HG03520 (cell line): ENCODE measurements around the gene PCDHGB3.
"Not testable (repeated sequence)": the region's sequence is repeated elsewhere in the genome, so short reads cannot be mapped to it uniquely, and the experiment has no call there.

Experiments used
- ATAC-seq: cut with Tn5 transposase; IDR thresholded peaks from one replicate; pipeline ENCODE4 v1.9.1; 2021; ENCODE audit warnings: mild to moderate bottlenecking, moderate library complexity; ENCODE audit not compliant: unreplicated experiment

The PCDHGB3 gene

DNA sequence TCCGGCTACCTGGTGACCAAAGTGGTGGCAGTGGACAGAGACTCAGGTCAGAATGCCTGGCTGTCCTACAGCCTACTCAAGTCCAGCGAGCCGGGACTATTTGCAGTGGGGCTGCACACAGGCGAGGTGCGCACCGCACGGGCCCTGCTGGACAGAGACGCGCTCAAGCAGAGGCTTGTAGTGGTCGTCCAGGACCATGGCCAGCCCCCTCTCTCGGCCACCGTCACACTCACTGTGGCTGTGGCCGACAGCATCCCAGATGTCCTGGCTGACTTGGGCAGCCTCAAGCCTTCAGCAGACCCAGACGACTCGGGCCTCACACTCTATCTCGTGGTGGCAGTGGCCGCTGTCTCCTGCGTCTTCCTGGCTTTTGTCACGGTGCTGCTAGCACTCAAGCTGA, 13.1 kb upstream of the PCDHGB3 start:
- ATAC-seq, result no peak

DNA sequence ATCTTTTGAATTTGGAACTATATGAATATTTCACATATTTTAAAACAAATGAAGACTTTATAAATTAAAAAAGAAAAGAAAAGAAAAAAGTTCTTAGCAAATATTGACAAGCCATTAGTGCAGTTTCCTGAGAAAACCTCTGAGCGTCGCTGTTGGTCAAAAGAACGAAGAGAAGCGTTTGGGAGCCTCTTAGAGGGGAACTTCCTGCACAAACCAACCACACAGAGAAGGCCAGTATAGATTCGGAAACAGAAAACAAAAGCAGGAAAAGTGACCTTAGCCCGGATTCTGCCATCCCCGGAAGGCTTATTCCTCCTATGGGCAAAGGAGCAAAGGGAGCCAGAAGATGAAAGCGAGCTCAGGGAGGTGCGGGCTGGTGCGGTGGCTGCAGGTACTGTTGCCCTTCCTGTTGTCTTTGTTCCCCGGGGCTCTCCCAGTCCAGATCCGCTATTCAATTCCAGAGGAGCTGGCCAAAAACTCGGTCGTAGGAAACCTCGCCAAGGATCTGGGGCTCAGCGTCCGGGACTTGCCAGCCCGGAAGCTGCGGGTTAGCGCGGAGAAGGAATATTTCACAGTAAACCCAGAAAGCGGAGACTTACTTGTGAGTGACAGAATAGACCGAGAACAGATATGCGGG, 10.1 kb upstream of the PCDHGB3 start, which contains the start of gene PCDHGB2:
Gene PCDHGB2 (plus strand): TSS at position 205 of the 637 bp plus-strand sequence. CDS start 142 bp downstream, at position 347.
- ATAC-seq, result peak; percentile 46

- no peak for ATAC-seq
Observed at GRCh38 chr5:141360685-141361084, 9.4 kb upstream of the PCDHGB3 start.

- no peak for ATAC-seq
Observed at GRCh38 chr5:141362719-141363118, 7.3 kb upstream of the PCDHGB3 start.

DNA sequence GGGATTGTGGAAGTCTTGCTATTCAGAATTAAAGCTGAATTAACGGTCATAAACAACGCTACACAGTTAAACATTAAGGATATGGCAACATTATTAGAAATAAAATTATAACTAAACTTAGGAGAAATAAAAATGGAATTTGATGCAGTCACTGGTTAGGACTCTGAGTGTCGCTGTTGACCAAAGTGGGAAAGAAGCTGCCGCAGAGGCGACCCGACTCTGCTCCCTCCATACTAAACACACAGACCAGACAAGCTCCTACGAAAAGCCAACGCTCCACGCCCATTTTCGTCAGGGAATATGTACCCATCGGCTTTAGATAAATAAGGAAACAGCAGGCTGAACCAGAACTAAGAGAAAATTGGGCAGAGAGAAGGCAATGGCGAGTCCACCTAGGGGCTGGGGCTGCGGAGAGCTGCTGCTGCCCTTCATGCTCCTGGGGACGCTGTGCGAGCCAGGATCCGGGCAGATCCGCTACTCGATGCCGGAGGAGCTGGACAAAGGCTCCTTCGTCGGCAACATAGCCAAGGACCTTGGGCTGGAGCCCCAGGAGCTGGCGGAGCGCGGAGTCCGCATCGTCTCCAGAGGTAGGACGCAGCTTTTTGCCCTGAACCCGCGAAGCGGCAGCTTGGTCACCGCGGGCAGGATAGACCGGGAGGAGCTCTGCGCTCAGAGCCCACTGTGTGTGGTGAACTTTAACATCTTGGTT, 5.9 kb upstream of the PCDHGB3 start, which contains the start of gene PCDHGA5:
Gene PCDHGA5 (plus strand): TSS at position 211 of the 709 bp plus-strand sequence. CDS start 169 bp downstream, at position 380.
- ATAC-seq, result no peak

GRCh38 chr5:141366016-141366896, 3.8 kb upstream of the PCDHGB3 start:
- no peak for ATAC-seq

- ATAC-seq, result no peak
Observed at GRCh38 chr5:141371572-141372475, 1.8 kb downstream of the PCDHGB3 start.

DNA sequence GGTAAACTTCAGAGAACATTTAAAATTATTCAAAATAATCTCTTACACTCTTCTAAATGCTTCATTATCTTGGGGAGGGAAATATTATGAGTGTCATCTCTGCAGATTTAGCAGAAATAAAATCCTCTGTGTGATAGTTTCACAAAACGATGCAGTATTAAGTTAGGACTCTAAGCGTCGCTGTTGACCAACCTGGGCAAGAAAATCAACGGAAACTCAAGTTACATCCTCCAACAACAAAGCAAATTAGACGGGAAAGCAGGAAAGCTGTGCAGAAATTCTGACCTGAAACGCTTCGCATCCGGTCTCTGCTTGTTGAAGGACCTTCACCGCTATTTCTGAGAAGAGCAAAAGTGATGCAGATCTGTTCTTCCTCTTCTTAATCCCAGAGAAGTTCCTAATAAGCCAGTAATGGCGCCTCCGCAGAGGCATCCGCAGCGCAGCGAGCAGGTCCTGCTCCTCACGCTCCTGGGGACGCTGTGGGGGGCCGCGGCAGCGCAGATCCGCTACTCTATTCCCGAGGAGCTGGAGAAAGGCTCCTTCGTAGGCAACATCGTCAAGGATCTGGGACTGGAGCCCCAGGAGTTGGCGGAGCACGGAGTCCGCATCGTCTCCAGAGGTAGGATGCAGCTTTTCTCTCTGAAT, 3.8 kb downstream of the PCDHGB3 start, which contains the start of gene PCDHGA6:
Gene PCDHGA6 (plus strand): TSS at position 219 of the 645 bp plus-strand sequence. CDS start 193 bp downstream, at position 412.
- no peak for ATAC-seq

GRCh38 chr5:141374627-141375026, 4.6 kb downstream of the PCDHGB3 start:
- no peak for ATAC-seq

DNA sequence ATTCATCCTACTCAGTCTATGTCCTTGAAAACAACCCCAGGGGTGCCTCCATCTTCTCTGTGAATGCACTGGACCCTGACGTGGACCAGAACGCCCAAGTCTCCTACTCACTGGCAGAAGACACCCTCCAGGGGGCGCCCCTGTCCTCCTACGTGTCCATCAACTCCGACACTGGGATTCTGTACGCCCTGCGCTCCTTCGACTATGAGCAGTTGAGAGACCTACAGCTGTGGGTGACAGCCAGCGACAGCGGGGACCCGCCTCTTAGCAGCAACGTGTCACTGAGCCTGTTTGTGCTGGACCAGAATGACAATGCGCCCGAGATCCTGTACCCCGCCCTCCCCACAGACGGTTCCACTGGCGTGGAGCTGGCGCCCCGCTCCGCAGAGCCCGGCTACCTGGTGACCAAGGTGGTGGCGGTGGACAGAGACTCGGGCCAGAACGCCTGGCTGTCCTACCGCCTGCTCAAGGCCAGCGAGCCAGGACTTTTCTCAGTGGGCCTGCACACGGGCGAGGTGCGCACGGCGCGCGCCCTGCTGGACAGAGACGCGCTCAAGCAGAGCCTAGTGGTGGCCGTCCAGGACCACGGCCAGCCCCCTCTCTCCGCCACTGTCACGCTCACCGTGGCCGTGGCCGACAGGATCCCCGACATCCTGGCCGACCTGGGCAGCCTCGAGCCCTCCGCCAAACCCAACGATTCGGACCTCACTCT, 5.6 kb downstream of the PCDHGB3 start:
- ATAC-seq, result not testable (repeated sequence)

- peak; percentile 73 for ATAC-seq
Observed at GRCh38 chr5:141382469-141383294, 12.6 kb downstream of the PCDHGB3 start, which contains the start of gene PCDHGA7. TSS of gene PCDHGA7 (plus strand) at chr5:141382742. CDS start at chr5:141382900, 158 bp downstream.

GRCh38 chr5:141383345-141383744, 13.3 kb downstream of the PCDHGB3 start:
- ATAC-seq, result no peak

DNA sequence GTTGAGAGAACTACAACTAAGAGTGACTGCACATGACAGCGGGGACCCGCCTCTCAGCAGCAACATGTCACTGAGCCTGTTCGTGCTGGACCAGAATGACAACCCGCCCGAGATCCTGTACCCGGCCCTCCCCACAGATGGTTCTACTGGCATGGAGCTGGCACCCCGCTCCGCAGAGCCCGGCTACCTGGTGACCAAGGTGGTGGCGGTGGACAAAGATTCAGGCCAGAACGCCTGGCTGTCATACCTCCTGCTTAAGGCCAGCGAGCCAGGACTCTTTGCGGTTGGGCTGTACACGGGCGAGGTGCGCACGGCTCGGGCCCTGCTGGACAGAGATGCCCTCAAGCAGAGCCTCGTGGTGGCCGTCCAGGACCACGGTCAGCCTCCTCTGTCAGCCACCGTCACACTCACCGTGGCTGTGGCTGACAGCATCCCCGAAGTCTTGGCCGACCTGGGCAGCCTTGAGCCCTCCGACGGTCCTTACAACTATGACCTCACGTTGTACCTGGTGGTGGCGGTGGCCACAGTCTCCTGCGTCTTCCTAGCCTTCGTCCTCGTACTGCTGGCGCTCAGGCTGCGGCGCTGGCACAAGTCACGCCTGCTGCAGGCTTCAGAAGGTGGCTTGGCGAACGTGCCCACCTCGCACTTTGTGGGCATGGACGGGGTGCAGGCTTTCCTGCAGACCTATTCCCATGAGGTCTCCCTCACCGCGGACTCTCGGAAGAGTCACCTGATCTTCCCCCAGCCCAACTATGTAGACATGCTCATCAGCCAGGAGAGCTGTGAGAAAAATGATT, 14.6 kb downstream of the PCDHGB3 start:
- no peak for ATAC-seq

GRCh38 chr5:141387557-141388311, 17.7 kb downstream of the PCDHGB3 start, which contains the start of gene PCDHGB4:
TSS of gene PCDHGB4 (plus strand) at chr5:141387698. CDS start at chr5:141387885, 187 bp downstream.
- peak; percentile 54 for ATAC-seq

DNA sequence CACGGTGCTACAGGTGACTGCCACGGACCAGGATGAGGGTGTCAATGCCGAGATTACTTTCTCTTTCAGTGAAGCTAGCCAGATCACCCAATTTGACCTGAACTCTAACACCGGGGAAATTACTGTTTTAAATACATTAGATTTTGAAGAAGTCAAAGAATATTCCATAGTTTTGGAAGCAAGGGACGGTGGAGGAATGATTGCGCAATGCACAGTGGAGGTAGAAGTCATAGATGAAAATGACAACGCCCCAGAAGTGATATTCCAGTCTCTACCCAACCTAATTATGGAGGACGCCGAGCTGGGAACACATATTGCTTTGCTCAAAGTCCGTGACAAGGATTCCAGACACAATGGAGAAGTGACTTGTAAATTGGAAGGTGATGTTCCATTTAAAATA, 18.6 kb downstream of the PCDHGB3 start:
- no peak for ATAC-seq
